HepG2 (cell line): Measurements from ENCODE around the gene PAM16. TPM values are rescaled to one million over a fixed set of nuclear protein-coding genes. Genes with fewer than 3 reads are reported as not detected.
A peak's percentile ranks its signal among the peaks of the same experiment; 100 is the strongest.

ENCODE experiments used
- ARNTL ChIP-seq: sonication (generic); formaldehyde crosslinking; IDR thresholded peaks from 2 replicates; pipeline ENCODE4 v1.4.0; 2020; ENCODE audit warnings: mild to moderate bottlenecking, missing genetic modification reagents
- BCL6 ChIP-seq: IDR thresholded peaks from 2 replicates; pipeline ENCODE4 v1.6.1; 2016; ENCODE audit warnings: missing genetic modification reagents, missing compliant biosample characterization
- ERF ChIP-seq: IDR thresholded peaks from 2 replicates; pipeline ENCODE4 v1.6.1; 2018; ENCODE audit warnings: missing biosample characterization, missing genetic modification reagents
- GMEB1 ChIP-seq: sonication (generic); formaldehyde crosslinking; IDR thresholded peaks from 2 replicates; pipeline ENCODE4 v1.5.1; 2020; ENCODE audit warnings: missing genetic modification reagents, mild to moderate bottlenecking, borderline replicate concordance
- GZF1 ChIP-seq: sonication (generic); formaldehyde crosslinking; IDR thresholded peaks from 2 replicates; pipeline ENCODE4 v1.5.1; 2020; ENCODE audit warnings: mild to moderate bottlenecking, missing genetic modification reagents
- HNF4G ChIP-seq, 2 experiments: sonication (generic) in 1 of 2; formaldehyde crosslinking in 1 of 2; IDR thresholded peaks; 2 replicates each; pipeline versions ENCODE4 v1.4.0 to v1.6.1; 2011 to 2020; ENCODE audit warnings: borderline replicate concordance in 2 of 2, low read depth in 2 of 2, mild to moderate bottlenecking in 2 of 2, low read length in 1 of 2, missing genetic modification reagents in 1 of 2, moderate library complexity in 1 of 2
- KLF12 ChIP-seq: sonication (generic); formaldehyde crosslinking; IDR thresholded peaks from 2 replicates; pipeline ENCODE4 v1.4.0; 2020; ENCODE audit warnings: missing genetic modification reagents, borderline replicate concordance
- MXI1 ChIP-seq: IDR thresholded peaks from 3 replicates; pipeline ENCODE4 v1.6.1; 2012; ENCODE audit warnings: low read depth, low read length, inconsistent platforms, borderline replicate concordance
- PHF5A ChIP-seq: IDR thresholded peaks from one replicate; pipeline ENCODE4 v1.6.1; 2018; ENCODE audit warnings: low read depth, missing genetic modification reagents; ENCODE audit not compliant: unreplicated experiment
- SALL2 ChIP-seq: sonication (generic); formaldehyde crosslinking; IDR thresholded peaks from 2 replicates; pipeline ENCODE4 v1.8.1; 2023; ENCODE audit warnings: mild to moderate bottlenecking, missing genetic modification reagents, inconsistent platforms
- SIN3A ChIP-seq: IDR thresholded peaks from 2 replicates; pipeline ENCODE4 v1.6.1; 2011; ENCODE audit warnings: low read depth, mild to moderate bottlenecking, control low read depth, low read length, borderline replicate concordance
- SNRNP70 ChIP-seq: fragments of 200-400 bp; formaldehyde crosslinking; IDR thresholded peaks from 2 replicates; pipeline ENCODE4 v1.6.1; 2017; ENCODE audit warnings: mild to moderate bottlenecking, low read depth, low read length, moderate library complexity
- TBX3 ChIP-seq: fragments of 450-650 bp; IDR thresholded peaks from 2 replicates; pipeline ENCODE4 v1.6.1; 2017; ENCODE audit warnings: antibody characterized with exemption, mild to moderate bottlenecking, inconsistent platforms, borderline replicate concordance
- YY1 ChIP-seq: IDR thresholded peaks from 2 replicates; pipeline ENCODE4 v1.6.1; 2011; ENCODE audit warnings: low read length, low read depth, moderate library complexity, mild to moderate bottlenecking; ENCODE audit not compliant: insufficient read depth, insufficient replicate concordance
- ZBTB49 ChIP-seq: sonication (generic); formaldehyde crosslinking; IDR thresholded peaks from 2 replicates; pipeline ENCODE4 v1.4.0; 2020; ENCODE audit warnings: missing genetic modification reagents, borderline replicate concordance
- ZBTB7A ChIP-seq: sonication (generic); formaldehyde crosslinking; IDR thresholded peaks from 2 replicates; pipeline ENCODE4 v1.8.0; 2022; ENCODE audit warnings: mild to moderate bottlenecking, missing genetic modification reagents
- ZFP36L1 ChIP-seq: sonication (generic); formaldehyde crosslinking; IDR thresholded peaks from 2 replicates; pipeline ENCODE4 v1.8.0; 2022; ENCODE audit warnings: mild to moderate bottlenecking, missing genetic modification reagents, moderate library complexity
- ZNF605 ChIP-seq: sonication (generic); formaldehyde crosslinking; IDR thresholded peaks from 2 replicates; pipeline ENCODE4 v1.8.0; 2022; ENCODE audit warnings: mild to moderate bottlenecking, missing genetic modification reagents
- ZNF7 ChIP-seq: IDR thresholded peaks from 2 replicates; pipeline ENCODE4 v1.6.1; 2016; ENCODE audit warnings: missing biosample characterization, missing genetic modification reagents
- ZNF766 ChIP-seq: sonication (generic); formaldehyde crosslinking; IDR thresholded peaks from 2 replicates; pipeline ENCODE4 v1.5.0; 2020; ENCODE audit warnings: missing genetic modification reagents, borderline replicate concordance
- ZNF879 ChIP-seq: sonication (generic); formaldehyde crosslinking; IDR thresholded peaks from 2 replicates; pipeline ENCODE4 v1.8.1; 2023; ENCODE audit warnings: missing genetic modification reagents
- ZSCAN21 ChIP-seq: sonication (generic); formaldehyde crosslinking; IDR thresholded peaks from 2 replicates; pipeline ENCODE4 v1.8.0; 2022; ENCODE audit warnings: mild to moderate bottlenecking, missing genetic modification reagents, moderate library complexity, borderline replicate concordance
- ZSCAN9 ChIP-seq: IDR thresholded peaks from 2 replicates; pipeline ENCODE4 v1.6.1; 2016; ENCODE audit warnings: borderline replicate concordance
- polyA plus RNA-seq, 8 experiments: library from polyadenylated mRNA; depleted of rRNA in 3 of 8; stranded (reverse) in 7 of 8; unstranded in 1 of 8; fragments of >200 nt; fragmentation: Illumina TruSeq in 4 of 8; extraction: Trizol in 4 of 8; gene quantifications; 2 replicates each; pipeline versions ENCODE4 v1.2.1 to v1.2.3, GENCODE V29; 2011 to 2016; ENCODE audit warnings: low read depth in 4 of 8, missing spikeins in 1 of 8, mixed read lengths in 1 of 8; ENCODE audit not compliant: insufficient read depth in 1 of 8
- total RNA-seq, 5 experiments: library from RNA; depleted of rRNA; stranded (reverse); fragments of >200 nt; fragmentation: Illumina TruSeq; extraction: Trizol; gene quantifications; 2 replicates each; pipeline ENCODE4 v1.2.3, GENCODE V29; 2016; ENCODE audit warnings: low read depth in 1 of 5
- TF ChIP-seq, protein P1 (sequence below): sonication (generic); formaldehyde crosslinking; IDR thresholded peaks from 2 replicates; pipeline ENCODE4 v1.8.0; 2022; ENCODE audit warnings: mild to moderate bottlenecking, missing genetic modification reagents; ENCODE audit not compliant: insufficient replicate concordance

Gene PAM16
- total and polyA plus RNA-seq, 2 of the 13 experiments (the other 11 are each of a cell fraction or from before 2014, with no cell fraction given): 51.5 to 51.8 TPM

- TF ChIP-seq GMEB1 (CRISPR knock-in tag) (no peak), SIN3A (peak; percentile 66; the same call in 1 of the 2 replicates), TBX3 (no peak), ZNF879 (no peak), ZNF766 (CRISPR knock-in tag) (0 out of 2 replicates have a peak, but pooled peaks have one; percentile 77), ZNF7 (CRISPR knock-in tag) (no peak), ZSCAN9 (CRISPR knock-in tag) (peak; percentile 57; the same call in 1 of the 2 replicates), ZFP36L1 (peak; percentile 77; the same call in 1 of the 2 replicates), ZNF605 (CRISPR knock-in tag) (0 out of 2 replicates have a peak, but pooled peaks have one; percentile 33), SALL2 (CRISPR knock-in tag) (peak; percentile 66; the same call in 1 of the 2 replicates), ZSCAN21 (CRISPR knock-in tag) (peak; percentile 28; the same call in 1 of the 2 replicates), GZF1 (no peak), SNRNP70 (no peak), YY1 (peak; percentile 52), BCL6 (peak; percentile 40; the same call in 1 of the 2 replicates), ZBTB7A (CRISPR knock-in tag) (peak; percentile 50; the same call in 1 of the 2 replicates), KLF12 (CRISPR knock-in tag) (peak; percentile 81), ZBTB49 (CRISPR knock-in tag) (no peak), MXI1 (peak; percentile 79; the same call in 1 of the 3 replicates), ARNTL (0 out of 2 replicates have a peak, but pooled peaks have one; percentile 66), ERF (CRISPR knock-in tag) (peak; percentile 76), PHF5A (peak; percentile 21), HNF4G (IDR thresholded peaks at IDR 0.05; ENCODE audit: borderline replicate concordance, low read depth, low read length) (no peak), HNF4G (CRISPR knock-in tag; IDR thresholded peaks at IDR 0.05; ENCODE audit: borderline replicate concordance, low read depth) (0 out of 2 replicates have a peak, but pooled peaks have one; percentile 28)
- TF ChIP-seq, protein P1, sequence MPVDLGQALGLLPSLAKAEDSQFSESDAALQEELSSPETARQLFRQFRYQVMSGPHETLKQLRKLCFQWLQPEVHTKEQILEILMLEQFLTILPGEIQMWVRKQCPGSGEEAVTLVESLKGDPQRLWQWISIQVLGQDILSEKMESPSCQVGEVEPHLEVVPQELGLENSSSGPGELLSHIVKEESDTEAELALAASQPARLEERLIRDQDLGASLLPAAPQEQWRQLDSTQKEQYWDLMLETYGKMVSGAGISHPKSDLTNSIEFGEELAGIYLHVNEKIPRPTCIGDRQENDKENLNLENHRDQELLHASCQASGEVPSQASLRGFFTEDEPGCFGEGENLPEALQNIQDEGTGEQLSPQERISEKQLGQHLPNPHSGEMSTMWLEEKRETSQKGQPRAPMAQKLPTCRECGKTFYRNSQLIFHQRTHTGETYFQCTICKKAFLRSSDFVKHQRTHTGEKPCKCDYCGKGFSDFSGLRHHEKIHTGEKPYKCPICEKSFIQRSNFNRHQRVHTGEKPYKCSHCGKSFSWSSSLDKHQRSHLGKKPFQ (CRISPR knock-in tag): peak; percentile 44
Measured at GRCh38 chr16:4371357-4372000, 20.4 kb upstream of the PAM16 start, which contains the start of gene VASN (continued).
